Measurements from ENCODE around the gene ZNF583.

ZNF583 gene

DNA sequence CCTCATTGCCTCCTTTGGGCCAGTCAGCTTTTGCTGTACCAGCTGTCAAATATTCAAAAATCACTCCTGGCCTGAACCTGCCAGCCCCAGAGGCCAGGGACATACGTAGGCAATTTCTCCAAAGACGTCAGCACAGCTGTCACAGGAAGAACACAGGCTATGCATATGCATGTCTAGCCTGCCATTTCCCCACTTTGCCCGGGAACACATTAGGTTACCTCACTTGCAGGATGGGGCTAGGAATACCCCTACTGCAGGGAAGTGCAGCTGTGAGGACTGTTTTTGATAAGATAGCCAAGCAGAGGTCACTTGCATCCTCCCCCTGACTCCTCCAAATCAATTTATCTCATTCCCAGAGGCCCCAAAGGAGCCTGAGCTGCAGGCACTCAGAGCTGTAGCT is 70.2 kb downstream of the ZNF583 start:
- no peak for DNase-seq (ENCODE audit: low read depth)

DNA sequence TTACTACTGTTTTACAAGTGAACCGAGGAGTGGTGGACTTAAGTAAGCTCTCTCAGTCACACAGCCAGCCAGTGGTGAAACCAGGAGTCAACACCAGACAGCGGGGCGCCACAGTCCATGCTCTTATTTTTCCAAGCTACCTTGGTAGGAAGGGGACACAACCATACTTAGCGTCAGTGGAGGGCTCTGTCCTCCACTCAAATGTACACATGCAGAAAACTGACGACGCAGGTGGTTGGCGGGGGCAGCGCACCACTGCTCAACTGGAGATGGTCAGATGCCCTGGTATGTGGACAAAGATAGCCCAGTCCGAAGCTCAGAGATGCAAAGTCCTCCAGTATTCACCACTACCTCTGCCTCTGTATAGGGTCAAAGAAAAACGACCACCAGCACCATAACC is 72.0 kb downstream of the ZNF583 start:
- no peak for DNase-seq (ENCODE audit: low read depth)

All from EH (cell line).